HG03159 (cell line): ENCODE results near the gene GAL.

Experiments used
- ATAC-seq: cut with Tn5 transposase; IDR thresholded peaks from one replicate; pipeline ENCODE4 v1.9.1; 2021; ENCODE audit warnings: mild to moderate bottlenecking, moderate library complexity; ENCODE audit not compliant: unreplicated experiment

Gene GAL

GRCh38 chr11:68658661-68659060 lies 25.7 kb upstream of the GAL start:
- no peak for ATAC-seq

GRCh38 chr11:68659158-68659921 lies 25.0 kb upstream of the GAL start:
- no peak for ATAC-seq

GRCh38 chr11:68660066-68660810 lies 24.1 kb upstream of the GAL start:
- ATAC-seq = no peak

- ATAC-seq = no peak
Measured at GRCh38 chr11:68661014-68661413, 23.3 kb upstream of the GAL start.

- no peak for ATAC-seq
Measured at GRCh38 chr11:68661697-68662603, 22.4 kb upstream of the GAL start.

- ATAC-seq = no peak
Measured at GRCh38 chr11:68663482-68664010, 20.8 kb upstream of the GAL start.

GRCh38 chr11:68664141-68664540 lies 20.2 kb upstream of the GAL start:
- no peak for ATAC-seq

GRCh38 chr11:68664906-68665305 lies 19.4 kb upstream of the GAL start:
- no peak for ATAC-seq

GRCh38 chr11:68665436-68665835 lies 18.9 kb upstream of the GAL start:
- ATAC-seq = no peak

- ATAC-seq = no peak
Measured at GRCh38 chr11:68666849-68667248, 17.5 kb upstream of the GAL start.

GRCh38 chr11:68667511-68668500 lies 16.5 kb upstream of the GAL start:
- ATAC-seq = no peak

GRCh38 chr11:68669301-68670090 lies 14.8 kb upstream of the GAL start:
- no peak for ATAC-seq

GRCh38 chr11:68670208-68670992 lies 13.9 kb upstream of the GAL start:
- ATAC-seq = no peak

GRCh38 chr11:68673306-68673945 lies 10.9 kb upstream of the GAL start:
- ATAC-seq = no peak

- ATAC-seq = no peak
Measured at GRCh38 chr11:68673991-68674390, 10.4 kb upstream of the GAL start.

GRCh38 chr11:68674461-68674860 lies 9.9 kb upstream of the GAL start:
- no peak for ATAC-seq

GRCh38 chr11:68677432-68677831 lies 6.9 kb upstream of the GAL start:
- ATAC-seq = no peak

GRCh38 chr11:68678031-68678441 lies 6.3 kb upstream of the GAL start:
- ATAC-seq = no peak
